ENCODE data around the gene TUBA1A. TPM values are rescaled to one million over a fixed set of nuclear protein-coding genes. Genes with fewer than 3 reads are reported as not detected.
"Not testable (repeated sequence)": the region's sequence is repeated elsewhere in the genome, so short reads cannot be mapped to it uniquely, and the experiment has no call there.

The TUBA1A gene
- total RNA-seq, 6 donors from 2014 or later, result 54.2 to 191 (median 122) TPM

DNA sequence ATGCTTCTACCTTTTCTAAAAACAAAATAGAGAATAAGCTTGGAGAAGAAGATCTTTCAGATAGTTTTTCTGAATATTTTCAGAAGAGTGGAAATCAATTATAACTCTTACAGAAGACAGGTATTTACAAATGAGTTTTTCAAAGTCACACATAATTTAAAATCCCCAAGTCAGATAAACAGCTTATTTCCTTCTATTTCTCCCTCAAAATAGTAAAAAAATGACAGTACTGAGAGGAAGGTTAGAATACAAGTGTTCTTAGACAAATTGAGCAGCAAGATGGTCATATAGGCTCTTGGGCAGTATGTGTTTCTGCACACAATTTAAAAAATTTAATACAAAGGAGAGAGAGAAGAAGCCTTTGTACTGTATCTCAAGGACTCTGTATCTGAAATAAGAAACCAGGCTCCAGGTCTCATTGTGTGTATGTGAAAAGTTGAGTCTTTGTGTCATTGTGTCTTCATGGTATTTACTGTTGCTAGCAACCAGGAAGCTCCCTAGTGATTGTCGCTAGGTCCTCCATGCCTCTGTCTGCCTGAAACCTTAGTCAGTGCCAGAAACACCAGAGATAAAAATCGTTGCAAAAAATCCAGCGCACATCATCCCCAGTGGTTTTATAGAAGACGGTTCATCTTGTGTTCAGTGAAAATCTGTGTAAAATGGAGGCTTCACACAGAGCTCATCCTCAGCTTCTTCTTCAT lies 12.9 kb upstream of the TUBA1A start:
- Histone ChIP-seq H3K27ac (peak overlapping the region; percentile 53 to 70 (median 63)), H3K9me3 (no peaks in the 10 kb centered on the region), H3K4me1 (peaks cover 15 to 21% (median 17%) of the 10 kb centered on the region in 4 donors), H3K27me3 (no peaks in the 10 kb centered on the region), H3K36me3 (no peaks in the 10 kb centered on the region), H3K4me3 (no peak overlapping the region)
- peak; percentile 43 to 79 for ATAC-seq (ENCODE audit: low FRiP score in 2 of 2)
- no peak for TF ChIP-seq POLR2AphosphoS5 (IDR thresholded peaks at IDR 0.05)
- TF ChIP-seq, protein P1, sequence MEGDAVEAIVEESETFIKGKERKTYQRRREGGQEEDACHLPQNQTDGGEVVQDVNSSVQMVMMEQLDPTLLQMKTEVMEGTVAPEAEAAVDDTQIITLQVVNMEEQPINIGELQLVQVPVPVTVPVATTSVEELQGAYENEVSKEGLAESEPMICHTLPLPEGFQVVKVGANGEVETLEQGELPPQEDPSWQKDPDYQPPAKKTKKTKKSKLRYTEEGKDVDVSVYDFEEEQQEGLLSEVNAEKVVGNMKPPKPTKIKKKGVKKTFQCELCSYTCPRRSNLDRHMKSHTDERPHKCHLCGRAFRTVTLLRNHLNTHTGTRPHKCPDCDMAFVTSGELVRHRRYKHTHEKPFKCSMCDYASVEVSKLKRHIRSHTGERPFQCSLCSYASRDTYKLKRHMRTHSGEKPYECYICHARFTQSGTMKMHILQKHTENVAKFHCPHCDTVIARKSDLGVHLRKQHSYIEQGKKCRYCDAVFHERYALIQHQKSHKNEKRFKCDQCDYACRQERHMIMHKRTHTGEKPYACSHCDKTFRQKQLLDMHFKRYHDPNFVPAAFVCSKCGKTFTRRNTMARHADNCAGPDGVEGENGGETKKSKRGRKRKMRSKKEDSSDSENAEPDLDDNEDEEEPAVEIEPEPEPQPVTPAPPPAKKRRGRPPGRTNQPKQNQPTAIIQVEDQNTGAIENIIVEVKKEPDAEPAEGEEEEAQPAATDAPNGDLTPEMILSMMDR (IDR thresholded peaks at IDR 0.05), result no peak
- TF ChIP-seq POLR2A (IDR thresholded peaks at IDR 0.05), result no peak
- TF ChIP-seq EP300 (IDR thresholded peaks at IDR 0.05), result no peak
- WGBS, 2 donors, result 27 to 35% methylated on average over 4 of the region's 4 CpGs
- DNase-seq, result no peak

- Histone ChIP-seq H3K36me3 (no peaks in the 10 kb centered on the region), H3K27me3 (no peaks in the 10 kb centered on the region), H3K27ac (peak overlapping the region; percentile 53 to 70 (median 63)), H3K4me3 (no peak overlapping the region), H3K9me3 (no peaks in the 10 kb centered on the region), H3K4me1 (peaks cover 15 to 21% (median 17%) of the 10 kb centered on the region in 4 donors)
- ATAC-seq (ENCODE audit: low FRiP score in 2 of 2) (peak in 1 of 2 donors; percentile 88), DNase-seq (no peak)
- 3 to 9% methylated on average over 4 of the region's 4 CpGs for WGBS, 2 donors
- TF ChIP-seq EP300 (IDR thresholded peaks at IDR 0.05) (peak in 1 of 4 donors; percentile 52), POLR2A (IDR thresholded peaks at IDR 0.05) (no peak), POLR2AphosphoS5 (IDR thresholded peaks at IDR 0.05) (peak in 1 of 2 donors; percentile 64)
- TF ChIP-seq, protein P1 (IDR thresholded peaks at IDR 0.05), result no peak
These were observed 12.2 kb upstream of the TUBA1A start for GRCh38 chr12:49200919-49201594.

GRCh38 chr12:49198431-49199155 lies 9.7 kb upstream of the TUBA1A start:
- no peak for TF ChIP-seq POLR2AphosphoS5 (IDR thresholded peaks at IDR 0.05)
- H3K27ac ChIP-seq, result no peak overlapping the region
- no peak for DNase-seq
- H3K4me3 ChIP-seq, result no peak overlapping the region
- 64 to 67% methylated on average over 11 of the region's 11 CpGs for WGBS, 2 donors
- no peaks in the 10 kb centered on the region for H3K9me3 ChIP-seq
- peak in 1 of 2 donors; percentile 47 for ATAC-seq (ENCODE audit: low FRiP score in 2 of 2)
- peaks cover 15 to 21% (median 17%) of the 10 kb centered on the region in 4 donors for H3K4me1 ChIP-seq
- H3K36me3 ChIP-seq, result no peaks in the 10 kb centered on the region
- H3K27me3 ChIP-seq, result no peaks in the 10 kb centered on the region

DNA sequence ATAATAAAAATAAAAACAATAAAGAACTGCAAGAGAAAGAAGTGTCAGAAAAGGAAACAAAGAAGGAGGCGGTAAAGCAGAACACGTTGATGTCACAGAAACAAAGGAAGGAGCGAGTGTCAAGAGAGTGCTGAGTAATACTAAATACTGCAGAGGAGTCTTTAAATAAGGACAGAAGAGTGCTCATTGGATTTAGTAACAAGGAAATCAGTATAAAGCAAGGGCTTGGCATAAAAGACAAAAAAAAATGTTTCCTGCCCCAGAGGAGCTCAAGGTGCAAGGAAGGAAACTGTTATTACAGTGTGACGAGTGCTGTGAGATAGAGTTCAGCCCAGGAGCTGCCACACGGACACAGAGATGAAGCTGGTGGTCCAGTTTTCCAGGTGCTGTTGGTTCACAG lies 8.4 kb upstream of the TUBA1A start:
- 58 to 62% methylated on average over 5 of the region's 5 CpGs for WGBS, 2 donors
- H3K27me3 ChIP-seq, result no peaks in the 10 kb centered on the region
- DNase-seq, result no peak
- TF ChIP-seq POLR2AphosphoS5 (IDR thresholded peaks at IDR 0.05) (no peak), POLR2A (IDR thresholded peaks at IDR 0.05) (no peak), EP300 (IDR thresholded peaks at IDR 0.05) (no peak)
- TF ChIP-seq, protein P1 (IDR thresholded peaks at IDR 0.05), result no peak
- no peak overlapping the region for H3K27ac ChIP-seq
- no peaks in the 10 kb centered on the region for H3K9me3 ChIP-seq
- no peaks in the 10 kb centered on the region for H3K36me3 ChIP-seq
- H3K4me3 ChIP-seq, result no peak overlapping the region
- no peak for ATAC-seq (ENCODE audit: low FRiP score in 2 of 2)
- H3K4me1 ChIP-seq, result peaks cover 15 to 20% (median 16%) of the 10 kb centered on the region in 4 donors

DNA sequence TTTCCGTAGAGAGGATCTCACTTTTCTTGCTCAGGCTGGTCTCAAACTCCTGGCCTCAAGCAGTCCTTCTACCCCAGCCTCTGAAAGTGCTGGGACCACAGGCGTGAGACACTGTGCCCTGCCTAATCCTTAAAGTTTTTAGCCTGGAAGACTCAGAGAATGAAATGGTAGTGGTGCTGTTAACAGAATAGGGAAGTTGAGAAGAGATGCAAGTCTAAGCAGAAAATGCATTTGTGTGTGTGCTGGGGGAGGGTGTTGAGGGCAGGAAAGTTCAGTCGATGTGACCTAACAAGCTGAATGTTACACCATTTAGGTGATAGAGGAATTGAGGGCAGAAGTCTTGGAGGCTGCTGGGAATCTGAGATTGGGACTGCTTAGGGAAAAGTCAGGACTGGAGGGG lies 6.9 kb upstream of the TUBA1A start:
- H3K4me3 ChIP-seq, result no peak overlapping the region
- no peaks in the 10 kb centered on the region for H3K27me3 ChIP-seq
- H3K36me3 ChIP-seq, result no peaks in the 10 kb centered on the region
- DNase-seq (no peak), ATAC-seq (ENCODE audit: low FRiP score in 2 of 2) (peak in 1 of 2 donors; percentile 50)
- peak overlapping the region in 1 of 4 donors; percentile 36 for H3K27ac ChIP-seq
- peaks cover 2 to 5% (median 3%) of the 10 kb centered on the region in 4 donors for H3K4me1 ChIP-seq
- WGBS, 2 donors, result 74 to 76% methylated on average over 3 of the region's 3 CpGs
- TF ChIP-seq EP300 (IDR thresholded peaks at IDR 0.05) (no peak), POLR2A (IDR thresholded peaks at IDR 0.05) (no peak), POLR2AphosphoS5 (IDR thresholded peaks at IDR 0.05) (no peak)
- TF ChIP-seq, protein P1 (IDR thresholded peaks at IDR 0.05), result no peak
- H3K9me3 ChIP-seq, result no peaks in the 10 kb centered on the region

DNA sequence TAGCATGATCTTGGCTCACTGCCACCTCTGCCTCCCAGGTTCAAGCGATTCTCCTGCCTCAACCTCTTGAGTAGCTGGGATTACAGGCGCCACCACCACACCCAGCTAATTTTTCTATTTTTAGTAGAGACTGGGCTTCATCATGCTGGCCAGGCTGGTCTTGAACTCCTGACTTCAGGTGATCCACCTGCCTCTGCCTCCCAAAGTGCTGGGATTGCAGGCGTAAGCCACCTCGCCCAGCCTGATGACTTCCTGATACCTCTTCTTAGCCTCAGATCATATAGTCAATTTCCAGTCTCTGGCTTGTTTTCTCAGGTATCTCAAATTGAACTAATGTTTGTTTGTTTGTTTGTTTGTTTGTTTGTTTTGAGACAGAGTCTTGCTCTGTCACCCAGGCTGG lies 4.9 kb upstream of the TUBA1A start:
- not testable (repeated sequence) for H3K4me3 ChIP-seq; H3K9me3 ChIP-seq; H3K36me3 ChIP-seq; H3K27me3 ChIP-seq; ATAC-seq (ENCODE audit: low FRiP score in 2 of 2); H3K27ac ChIP-seq; DNase-seq
- H3K4me1 ChIP-seq, result peaks cover 0 to 15% (median 3%) of the 10 kb centered on the region in 4 donors
- WGBS, 2 donors, result 88 to 93% methylated on average over 4 of the region's 4 CpGs

- not testable (repeated sequence) for ATAC-seq (ENCODE audit: low FRiP score in 2 of 2)
- 93 to 96% methylated on average over 6 of the region's 6 CpGs for WGBS, 2 donors
These were observed 2.6 kb upstream of the TUBA1A start for GRCh38 chr12:49191498-49191897.

More at GRCh38 chr12:49191498-49191897, 2.6 kb upstream of the TUBA1A start:
- not testable (repeated sequence) for H3K9me3 ChIP-seq, H3K36me3 ChIP-seq, H3K27me3 ChIP-seq, H3K4me3 ChIP-seq, DNase-seq, H3K27ac ChIP-seq
- H3K4me1 ChIP-seq, result peaks cover 9 to 20% (median 15%) of the 10 kb centered on the region in 4 donors
